ENCODE data around the gene AKAP6.

Gene AKAP6

GRCh38 chr14:32800320-32800719, 471.2 kb downstream of the AKAP6 start:
- no peak overlapping the region for H3K4me3 ChIP-seq (ENCODE audit: low read length)
- no peaks in the 10 kb centered on the region for H3K27me3 ChIP-seq (ENCODE audit: control insufficient read depth, low read length)
- TF ChIP-seq CTCF (IDR thresholded peaks at IDR 0.05; ENCODE audit: low read depth, low read length, poor library complexity, severe bottlenecking) (no peak), EZH2phosphoT487 (IDR thresholded peaks at IDR 0.05; ENCODE audit: borderline replicate concordance, low read length) (no peak)
- H3K36me3 ChIP-seq (ENCODE audit: control insufficient read depth, low read length), result no peaks in the 10 kb centered on the region
- no peaks in the 10 kb centered on the region for H3K9me2 ChIP-seq (replicated peaks; ENCODE audit: control insufficient read depth, low read length)
- H3F3A ChIP-seq (ENCODE audit: control insufficient read depth, insufficient read depth), result no peaks in the 10 kb centered on the region
- H3K79me2 ChIP-seq (ENCODE audit: control insufficient read depth, low read length), result no peaks in the 10 kb centered on the region
- H3K4me1 ChIP-seq (ENCODE audit: control insufficient read depth, low read length), result no peaks in the 10 kb centered on the region
- H3K4me2 ChIP-seq (ENCODE audit: low read length), result no peak overlapping the region
- no peaks in the 10 kb centered on the region for H3K9me3 ChIP-seq (ENCODE audit: control insufficient read depth, insufficient read depth, low read length)
- H4K20me1 ChIP-seq (ENCODE audit: control insufficient read depth, insufficient read depth, low read depth, low read length), result no peaks in the 10 kb centered on the region
- no peak overlapping the region for H3K27ac ChIP-seq (ENCODE audit: low read depth, low read length)

- Histone ChIP-seq H3K9me3 (ENCODE audit: control insufficient read depth, insufficient read depth, low read length) (no peaks in the 10 kb centered on the region), H3K4me2 (ENCODE audit: low read length) (no peak overlapping the region), H3K27ac (ENCODE audit: low read depth, low read length) (no peak overlapping the region), H3K4me1 (ENCODE audit: control insufficient read depth, low read length) (no peaks in the 10 kb centered on the region), H3K4me3 (ENCODE audit: low read length) (no peak overlapping the region), H3K27me3 (ENCODE audit: control insufficient read depth, low read length) (no peaks in the 10 kb centered on the region), H3K9me2 (replicated peaks; ENCODE audit: control insufficient read depth, low read length) (no peaks in the 10 kb centered on the region), H3F3A (ENCODE audit: control insufficient read depth, insufficient read depth) (no peaks in the 10 kb centered on the region), H3K79me2 (ENCODE audit: control insufficient read depth, low read length) (no peaks in the 10 kb centered on the region), H4K20me1 (ENCODE audit: control insufficient read depth, insufficient read depth, low read depth, low read length) (no peaks in the 10 kb centered on the region), H3K36me3 (ENCODE audit: control insufficient read depth, low read length) (no peaks in the 10 kb centered on the region)
- TF ChIP-seq CTCF (IDR thresholded peaks at IDR 0.05; ENCODE audit: low read depth, low read length, poor library complexity, severe bottlenecking) (no peak), EZH2phosphoT487 (IDR thresholded peaks at IDR 0.05; ENCODE audit: borderline replicate concordance, low read length) (no peak)
These were observed 473.2 kb downstream of the AKAP6 start for GRCh38 chr14:32802295-32802694.

GRCh38 chr14:32805979-32806378, 476.9 kb downstream of the AKAP6 start:
- H3F3A ChIP-seq (ENCODE audit: control insufficient read depth, insufficient read depth), result no peaks in the 10 kb centered on the region
- no peaks in the 10 kb centered on the region for H3K27me3 ChIP-seq (ENCODE audit: control insufficient read depth, low read length)
- H3K79me2 ChIP-seq (ENCODE audit: control insufficient read depth, low read length), result no peaks in the 10 kb centered on the region
- H3K36me3 ChIP-seq (ENCODE audit: control insufficient read depth, low read length), result no peaks in the 10 kb centered on the region
- H3K27ac ChIP-seq (ENCODE audit: low read depth, low read length), result no peak overlapping the region
- no peaks in the 10 kb centered on the region for H3K4me1 ChIP-seq (ENCODE audit: control insufficient read depth, low read length)
- no peaks in the 10 kb centered on the region for H4K20me1 ChIP-seq (ENCODE audit: control insufficient read depth, insufficient read depth, low read depth, low read length)
- H3K9me2 ChIP-seq (replicated peaks; ENCODE audit: control insufficient read depth, low read length), result no peaks in the 10 kb centered on the region
- no peak overlapping the region for H3K4me2 ChIP-seq (ENCODE audit: low read length)
- no peaks in the 10 kb centered on the region for H3K9me3 ChIP-seq (ENCODE audit: control insufficient read depth, insufficient read depth, low read length)
- TF ChIP-seq CTCF (IDR thresholded peaks at IDR 0.05; ENCODE audit: low read depth, low read length, poor library complexity, severe bottlenecking), result no peak
- no peak for TF ChIP-seq EZH2phosphoT487 (IDR thresholded peaks at IDR 0.05; ENCODE audit: borderline replicate concordance, low read length)
- H3K4me3 ChIP-seq (ENCODE audit: low read length), result no peak overlapping the region

GRCh38 chr14:32808644-32809043, 479.5 kb downstream of the AKAP6 start:
- H3K4me2 ChIP-seq (ENCODE audit: low read length), result no peak overlapping the region
- no peaks in the 10 kb centered on the region for H3K9me2 ChIP-seq (replicated peaks; ENCODE audit: control insufficient read depth, low read length)
- no peak overlapping the region for H3K4me3 ChIP-seq (ENCODE audit: low read length)
- no peaks in the 10 kb centered on the region for H3K27me3 ChIP-seq (ENCODE audit: control insufficient read depth, low read length)
- no peaks in the 10 kb centered on the region for H4K20me1 ChIP-seq (ENCODE audit: control insufficient read depth, insufficient read depth, low read depth, low read length)
- H3K4me1 ChIP-seq (ENCODE audit: control insufficient read depth, low read length), result no peaks in the 10 kb centered on the region
- TF ChIP-seq EZH2phosphoT487 (IDR thresholded peaks at IDR 0.05; ENCODE audit: borderline replicate concordance, low read length), result no peak
- no peak for TF ChIP-seq CTCF (IDR thresholded peaks at IDR 0.05; ENCODE audit: low read depth, low read length, poor library complexity, severe bottlenecking)
- H3K27ac ChIP-seq (ENCODE audit: low read depth, low read length), result no peak overlapping the region
- no peaks in the 10 kb centered on the region for H3K79me2 ChIP-seq (ENCODE audit: control insufficient read depth, low read length)
- H3F3A ChIP-seq (ENCODE audit: control insufficient read depth, insufficient read depth), result no peaks in the 10 kb centered on the region
- H3K36me3 ChIP-seq (ENCODE audit: control insufficient read depth, low read length), result no peaks in the 10 kb centered on the region
- H3K9me3 ChIP-seq (ENCODE audit: control insufficient read depth, insufficient read depth, low read length), result no peaks in the 10 kb centered on the region
